ENCODE data around the gene GADD45GIP1.

GRCh38 chr19:12983542-12984142, 26.6 kb upstream of the GADD45GIP1 start:
- TF ChIP-seq CTCF (IDR thresholded peaks at IDR 0.05; ENCODE audit: low read length) (peak; percentile 83), EZH2 (IDR thresholded peaks at IDR 0.05; ENCODE audit: borderline replicate concordance, low read length) (no peak)
